HepG2 (cell line): ENCODE results near the gene SEMA3B. TPM values are rescaled to one million over a fixed set of nuclear protein-coding genes. Genes with fewer than 3 reads are reported as not detected.

Experiments
- CEBPB ChIP-seq: IDR thresholded peaks from 2 replicates; pipeline ENCODE4 v1.6.1; 2011; ENCODE audit warnings: low read depth, low read length, improper control_type of control experiment, borderline replicate concordance
- ETV5 ChIP-seq: IDR thresholded peaks from 2 replicates; pipeline ENCODE4 v1.6.1; 2018; ENCODE audit warnings: missing biosample characterization, missing genetic modification reagents, inconsistent platforms, borderline replicate concordance
- FOXM1 ChIP-seq: sonication (generic); formaldehyde crosslinking; IDR thresholded peaks from 2 replicates; pipeline ENCODE4 v1.5.0; 2020; ENCODE audit warnings: missing genetic modification reagents
- HNRNPL ChIP-seq: fragments of 200-400 bp; formaldehyde crosslinking; IDR thresholded peaks from 2 replicates; pipeline ENCODE4 v1.6.1; 2017; ENCODE audit warnings: mild to moderate bottlenecking, low read depth, low read length
- MATR3 ChIP-seq: sonication (generic); formaldehyde crosslinking; IDR thresholded peaks from 2 replicates; pipeline ENCODE4 v1.4.0; 2020; ENCODE audit warnings: missing genetic modification reagents
- MED13 ChIP-seq: sonication (generic); formaldehyde crosslinking; IDR thresholded peaks from 2 replicates; pipeline ENCODE4 v1.5.0; 2020; ENCODE audit warnings: missing genetic modification reagents
- NR1H2 ChIP-seq: sonication (generic); formaldehyde crosslinking; IDR thresholded peaks from 2 replicates; pipeline ENCODE4 v1.8.1; 2022; ENCODE audit warnings: low read depth, missing genetic modification reagents, borderline replicate concordance
- PHF21A ChIP-seq: sonication (generic); formaldehyde crosslinking; IDR thresholded peaks from 2 replicates; pipeline ENCODE4 v1.5.0; 2020; ENCODE audit warnings: mild to moderate bottlenecking, missing genetic modification reagents
- RFX1 ChIP-seq: fragments of 450-650 bp; IDR thresholded peaks from 2 replicates; pipeline ENCODE4 v1.6.1; 2017
- ZFP82 ChIP-seq: sonication (generic); formaldehyde crosslinking; IDR thresholded peaks from 2 replicates; pipeline ENCODE4 v1.5.1; 2020; ENCODE audit warnings: mild to moderate bottlenecking, missing genetic modification reagents, borderline replicate concordance
- ZNF234 ChIP-seq: sonication (generic); formaldehyde crosslinking; conservative IDR thresholded peaks from 2 replicates; pipeline ENCODE4 v1.5.1; 2020; ENCODE audit warnings: mild to moderate bottlenecking, missing genetic modification reagents
- ZNF256 ChIP-seq: sonication (generic); formaldehyde crosslinking; conservative IDR thresholded peaks from 2 replicates; pipeline ENCODE4 v1.4.0; 2020; ENCODE audit warnings: missing genetic modification reagents
- polyA plus RNA-seq, 8 experiments: library from polyadenylated mRNA; depleted of rRNA in 3 of 8; stranded (reverse) in 7 of 8; unstranded in 1 of 8; fragments of >200 nt; fragmentation: Illumina TruSeq in 4 of 8; extraction: Trizol in 4 of 8; gene quantifications; 2 replicates each; pipeline versions ENCODE4 v1.2.1 to v1.2.3, GENCODE V29; 2011 to 2016; ENCODE audit warnings: low read depth in 4 of 8, missing spikeins in 1 of 8, mixed read lengths in 1 of 8; ENCODE audit not compliant: insufficient read depth in 1 of 8
- total RNA-seq, 5 experiments: library from RNA; depleted of rRNA; stranded (reverse); fragments of >200 nt; fragmentation: Illumina TruSeq; extraction: Trizol; gene quantifications; 2 replicates each; pipeline ENCODE4 v1.2.3, GENCODE V29; 2016; ENCODE audit warnings: low read depth in 1 of 5
- TF ChIP-seq, protein P1 (sequence below): sonication (generic); formaldehyde crosslinking; conservative IDR thresholded peaks from 2 replicates; pipeline ENCODE4 v1.4.0; 2020; ENCODE audit warnings: missing genetic modification reagents
- TF ChIP-seq, protein P2 (sequence below): sonication (generic); formaldehyde crosslinking; IDR thresholded peaks from 2 replicates; pipeline ENCODE4 v1.4.0; 2020; ENCODE audit warnings: missing genetic modification reagents
- TF ChIP-seq, protein P3 (sequence below): sonication (generic); formaldehyde crosslinking; IDR thresholded peaks from 2 replicates; pipeline ENCODE4 v1.5.1; 2020; ENCODE audit warnings: missing genetic modification reagents, mild to moderate bottlenecking, borderline replicate concordance
- TF ChIP-seq, protein P4 (sequence below): IDR thresholded peaks from 2 replicates; pipeline ENCODE4 v1.6.1; 2012; ENCODE audit warnings: low read length, improper control_type of control experiment
- TF ChIP-seq, protein P5 (sequence below): IDR thresholded peaks from 2 replicates; pipeline ENCODE4 v1.6.1; 2016
- TF ChIP-seq, protein P6 (sequence below): sonication (generic); formaldehyde crosslinking; IDR thresholded peaks from 2 replicates; pipeline ENCODE4 v1.4.0; 2020; ENCODE audit warnings: missing genetic modification reagents

SEMA3B gene
- total and polyA plus RNA-seq, 2 of the 13 experiments (the other 11 are each of a cell fraction or from before 2014, with no cell fraction given): 93.2 to 158 TPM

DNA sequence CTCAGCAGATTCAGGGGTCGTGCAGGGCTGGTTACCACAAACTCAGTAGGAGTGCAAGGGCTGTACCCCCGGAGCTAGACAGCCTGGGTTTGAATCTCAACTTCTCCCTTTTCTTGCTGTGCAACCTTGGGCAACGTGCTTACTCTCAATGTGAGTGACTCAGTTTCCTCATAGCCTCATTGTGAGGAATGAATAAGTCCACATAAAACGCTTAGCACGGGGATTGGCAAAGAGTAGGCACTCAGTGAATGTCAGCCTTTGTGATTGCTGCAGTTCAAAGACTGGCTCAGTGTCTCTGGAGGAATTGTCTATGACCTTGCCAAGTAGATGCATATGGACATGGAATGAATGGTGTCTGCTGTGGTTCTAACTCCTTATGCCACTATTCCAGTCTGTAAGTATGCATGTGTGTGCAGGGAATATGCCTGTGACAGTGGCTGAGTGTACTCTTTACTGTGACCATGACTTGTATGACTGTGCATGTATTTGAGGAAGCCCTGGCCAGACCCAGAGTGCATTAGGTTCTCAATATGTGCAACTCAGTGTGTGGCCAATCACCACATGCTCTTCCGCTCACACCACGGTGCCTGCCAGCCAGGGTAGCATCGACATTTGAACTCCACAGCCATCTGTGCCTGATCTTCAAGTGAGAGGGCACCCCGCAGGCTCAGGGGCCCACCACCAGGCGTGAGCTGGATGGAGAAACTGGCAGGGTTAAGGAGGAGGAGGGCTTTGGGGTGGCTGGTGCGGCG, 31.2 kb downstream of the SEMA3B start (continued):
- TF ChIP-seq, protein P1, sequence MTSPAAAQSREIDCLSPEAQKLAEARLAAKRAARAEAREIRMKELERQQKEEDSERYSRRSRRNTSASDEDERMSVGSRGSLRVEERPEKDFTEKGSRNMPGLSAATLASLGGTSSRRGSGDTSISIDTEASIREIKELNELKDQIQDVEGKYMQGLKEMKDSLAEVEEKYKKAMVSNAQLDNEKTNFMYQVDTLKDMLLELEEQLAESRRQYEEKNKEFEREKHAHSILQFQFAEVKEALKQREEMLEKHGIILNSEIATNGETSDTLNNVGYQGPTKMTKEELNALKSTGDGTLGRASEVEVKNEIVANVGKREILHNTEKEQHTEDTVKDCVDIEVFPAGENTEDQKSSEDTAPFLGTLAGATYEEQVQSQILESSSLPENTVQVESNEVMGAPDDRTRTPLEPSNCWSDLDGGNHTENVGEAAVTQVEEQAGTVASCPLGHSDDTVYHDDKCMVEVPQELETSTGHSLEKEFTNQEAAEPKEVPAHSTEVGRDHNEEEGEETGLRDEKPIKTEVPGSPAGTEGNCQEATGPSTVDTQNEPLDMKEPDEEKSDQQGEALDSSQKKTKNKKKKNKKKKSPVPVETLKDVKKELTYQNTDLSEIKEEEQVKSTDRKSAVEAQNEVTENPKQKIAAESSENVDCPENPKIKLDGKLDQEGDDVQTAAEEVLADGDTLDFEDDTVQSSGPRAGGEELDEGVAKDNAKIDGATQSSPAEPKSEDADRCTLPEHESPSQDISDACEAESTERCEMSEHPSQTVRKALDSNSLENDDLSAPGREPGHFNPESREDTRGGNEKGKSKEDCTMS (CRISPR knock-in tag): no peak
- TF ChIP-seq, protein P2, sequence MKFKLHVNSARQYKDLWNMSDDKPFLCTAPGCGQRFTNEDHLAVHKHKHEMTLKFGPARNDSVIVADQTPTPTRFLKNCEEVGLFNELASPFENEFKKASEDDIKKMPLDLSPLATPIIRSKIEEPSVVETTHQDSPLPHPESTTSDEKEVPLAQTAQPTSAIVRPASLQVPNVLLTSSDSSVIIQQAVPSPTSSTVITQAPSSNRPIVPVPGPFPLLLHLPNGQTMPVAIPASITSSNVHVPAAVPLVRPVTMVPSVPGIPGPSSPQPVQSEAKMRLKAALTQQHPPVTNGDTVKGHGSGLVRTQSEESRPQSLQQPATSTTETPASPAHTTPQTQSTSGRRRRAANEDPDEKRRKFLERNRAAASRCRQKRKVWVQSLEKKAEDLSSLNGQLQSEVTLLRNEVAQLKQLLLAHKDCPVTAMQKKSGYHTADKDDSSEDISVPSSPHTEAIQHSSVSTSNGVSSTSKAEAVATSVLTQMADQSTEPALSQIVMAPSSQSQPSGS (CRISPR knock-in tag): no peak
- TF ChIP-seq, protein P3, sequence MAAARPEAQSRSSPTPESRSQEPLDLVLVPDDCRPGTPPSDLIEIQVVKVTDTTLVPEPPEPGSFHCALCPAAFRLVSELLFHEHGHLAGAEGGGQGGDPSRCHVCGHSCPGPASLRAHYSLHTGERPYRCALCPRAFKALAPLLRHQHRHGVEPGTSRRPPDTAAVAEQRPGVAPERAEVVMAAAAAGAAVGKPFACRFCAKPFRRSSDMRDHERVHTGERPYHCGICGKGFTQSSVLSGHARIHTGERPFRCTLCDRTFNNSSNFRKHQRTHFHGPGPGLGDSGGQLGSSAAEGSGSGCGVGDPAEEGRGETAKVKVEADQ (CRISPR knock-in tag): no peak
- no peak for TF ChIP-seq NR1H2 (CRISPR knock-in tag)
- TF ChIP-seq, protein P4, sequence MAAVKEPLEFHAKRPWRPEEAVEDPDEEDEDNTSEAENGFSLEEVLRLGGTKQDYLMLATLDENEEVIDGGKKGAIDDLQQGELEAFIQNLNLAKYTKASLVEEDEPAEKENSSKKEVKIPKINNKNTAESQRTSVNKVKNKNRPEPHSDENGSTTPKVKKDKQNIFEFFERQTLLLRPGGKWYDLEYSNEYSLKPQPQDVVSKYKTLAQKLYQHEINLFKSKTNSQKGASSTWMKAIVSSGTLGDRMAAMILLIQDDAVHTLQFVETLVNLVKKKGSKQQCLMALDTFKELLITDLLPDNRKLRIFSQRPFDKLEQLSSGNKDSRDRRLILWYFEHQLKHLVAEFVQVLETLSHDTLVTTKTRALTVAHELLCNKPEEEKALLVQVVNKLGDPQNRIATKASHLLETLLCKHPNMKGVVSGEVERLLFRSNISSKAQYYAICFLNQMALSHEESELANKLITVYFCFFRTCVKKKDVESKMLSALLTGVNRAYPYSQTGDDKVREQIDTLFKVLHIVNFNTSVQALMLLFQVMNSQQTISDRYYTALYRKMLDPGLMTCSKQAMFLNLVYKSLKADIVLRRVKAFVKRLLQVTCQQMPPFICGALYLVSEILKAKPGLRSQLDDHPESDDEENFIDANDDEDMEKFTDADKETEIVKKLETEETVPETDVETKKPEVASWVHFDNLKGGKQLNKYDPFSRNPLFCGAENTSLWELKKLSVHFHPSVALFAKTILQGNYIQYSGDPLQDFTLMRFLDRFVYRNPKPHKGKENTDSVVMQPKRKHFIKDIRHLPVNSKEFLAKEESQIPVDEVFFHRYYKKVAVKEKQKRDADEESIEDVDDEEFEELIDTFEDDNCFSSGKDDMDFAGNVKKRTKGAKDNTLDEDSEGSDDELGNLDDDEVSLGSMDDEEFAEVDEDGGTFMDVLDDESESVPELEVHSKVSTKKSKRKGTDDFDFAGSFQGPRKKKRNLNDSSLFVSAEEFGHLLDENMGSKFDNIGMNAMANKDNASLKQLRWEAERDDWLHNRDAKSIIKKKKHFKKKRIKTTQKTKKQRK: no peak
- TF ChIP-seq, protein P5, sequence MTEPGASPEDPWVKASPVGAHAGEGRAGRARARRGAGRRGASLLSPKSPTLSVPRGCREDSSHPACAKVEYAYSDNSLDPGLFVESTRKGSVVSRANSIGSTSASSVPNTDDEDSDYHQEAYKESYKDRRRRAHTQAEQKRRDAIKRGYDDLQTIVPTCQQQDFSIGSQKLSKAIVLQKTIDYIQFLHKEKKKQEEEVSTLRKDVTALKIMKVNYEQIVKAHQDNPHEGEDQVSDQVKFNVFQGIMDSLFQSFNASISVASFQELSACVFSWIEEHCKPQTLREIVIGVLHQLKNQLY (CRISPR knock-in tag): no peak
- no peak for TF ChIP-seq ETV5 (CRISPR knock-in tag)
- TF ChIP-seq HNRNPL: 0 out of 2 replicates have a peak, but pooled peaks have one; percentile 37
- peak; percentile 12; the same call in 1 of the 2 replicates for TF ChIP-seq MED13
- no peak for TF ChIP-seq RFX1
- no peak for TF ChIP-seq MATR3
- TF ChIP-seq FOXM1 (CRISPR knock-in tag): no peak
- no peak for TF ChIP-seq CEBPB
- TF ChIP-seq ZFP82: no peak
- TF ChIP-seq ZNF256: 0 out of 2 replicates have a peak, but pooled peaks have one; percentile 56
- TF ChIP-seq, protein P6, sequence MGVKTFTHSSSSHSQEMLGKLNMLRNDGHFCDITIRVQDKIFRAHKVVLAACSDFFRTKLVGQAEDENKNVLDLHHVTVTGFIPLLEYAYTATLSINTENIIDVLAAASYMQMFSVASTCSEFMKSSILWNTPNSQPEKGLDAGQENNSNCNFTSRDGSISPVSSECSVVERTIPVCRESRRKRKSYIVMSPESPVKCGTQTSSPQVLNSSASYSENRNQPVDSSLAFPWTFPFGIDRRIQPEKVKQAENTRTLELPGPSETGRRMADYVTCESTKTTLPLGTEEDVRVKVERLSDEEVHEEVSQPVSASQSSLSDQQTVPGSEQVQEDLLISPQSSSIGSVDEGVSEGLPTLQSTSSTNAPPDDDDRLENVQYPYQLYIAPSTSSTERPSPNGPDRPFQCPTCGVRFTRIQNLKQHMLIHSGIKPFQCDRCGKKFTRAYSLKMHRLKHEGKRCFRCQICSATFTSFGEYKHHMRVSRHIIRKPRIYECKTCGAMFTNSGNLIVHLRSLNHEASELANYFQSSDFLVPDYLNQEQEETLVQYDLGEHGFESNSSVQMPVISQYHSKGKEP (CRISPR knock-in tag): no peak
- no peak for TF ChIP-seq ZNF234 (CRISPR knock-in tag)
- TF ChIP-seq PHF21A: no peak; the same call in none of the 2 replicates
